Measurements from ENCODE around the gene GALK1.
A peak's percentile ranks its signal among the peaks of the same experiment; 100 is the strongest.

GALK1 gene

GRCh38 chr17:75749545-75750389 is 15.2 kb downstream of the GALK1 start:
- DNase-seq = peak; percentile 86

DNA sequence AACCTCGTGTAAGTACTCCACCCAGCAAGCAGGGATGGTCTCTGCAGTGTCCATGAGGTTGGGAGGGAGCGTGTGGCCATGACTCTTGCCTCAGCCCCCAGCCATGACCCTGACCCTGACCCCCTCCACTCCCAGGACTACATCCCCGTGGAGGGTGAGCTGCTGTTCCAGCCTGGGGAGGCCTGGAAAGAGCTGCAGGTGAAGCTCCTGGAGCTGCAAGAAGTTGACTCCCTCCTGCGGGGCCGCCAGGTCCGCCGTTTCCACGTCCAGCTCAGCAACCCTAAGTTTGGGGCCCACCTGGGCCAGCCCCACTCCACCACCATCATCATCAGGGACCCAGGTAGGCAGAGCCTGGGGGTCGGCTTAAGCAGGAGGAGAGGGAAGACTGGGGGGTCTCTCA is 16.3 kb downstream of the GALK1 start:
- DNase-seq = no peak

GRCh38 chr17:75743625-75744206 is 21.3 kb downstream of the GALK1 start:
- DNase-seq = no peak

GRCh38 chr17:75742337-75742736 is 22.7 kb downstream of the GALK1 start:
- no peak for DNase-seq

DNA sequence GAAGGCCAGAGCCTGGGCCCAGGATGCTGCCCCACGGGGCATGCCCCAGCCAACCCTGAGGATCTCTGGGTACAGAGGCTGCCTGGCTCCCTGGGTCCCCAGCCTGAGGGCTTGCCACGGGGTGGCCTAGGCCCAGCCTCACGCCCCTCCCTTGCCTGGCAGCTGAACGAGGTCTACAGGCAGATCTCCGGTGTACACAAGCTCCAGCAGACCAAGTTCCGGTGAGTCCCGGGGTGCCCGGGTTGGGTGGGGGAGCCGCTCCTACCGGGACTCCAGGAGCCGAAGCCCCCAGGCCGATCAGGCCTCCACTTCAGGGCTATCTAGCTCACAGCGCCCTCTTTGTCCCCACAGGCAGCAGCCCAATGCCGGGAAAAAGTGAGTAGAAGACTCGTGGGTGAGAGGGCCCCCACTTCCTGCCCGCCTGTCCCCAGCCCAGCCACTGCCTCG is 24.3 kb downstream of the GALK1 start:
- DNase-seq = no peak

DNA sequence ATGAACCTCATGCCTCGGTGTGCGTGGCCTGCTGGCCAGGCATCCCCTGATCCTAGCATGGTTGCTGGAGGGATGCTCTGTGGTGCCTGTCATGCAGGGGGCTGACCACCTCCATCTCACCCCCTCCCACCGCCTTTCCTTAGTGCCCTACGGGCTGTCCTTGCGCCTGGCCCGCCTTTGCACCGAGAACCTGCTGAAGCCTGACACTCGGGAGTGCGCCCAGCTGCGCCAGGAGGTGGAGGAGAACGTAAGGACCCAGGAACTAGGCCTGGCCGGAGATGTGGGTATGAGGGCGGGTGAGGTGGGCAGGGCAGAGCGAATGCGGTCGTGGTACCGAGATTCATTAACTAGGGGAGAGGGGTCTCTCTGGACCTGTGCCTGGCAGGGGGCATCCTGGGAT is 24.8 kb downstream of the GALK1 start:
- no peak for DNase-seq

DNA sequence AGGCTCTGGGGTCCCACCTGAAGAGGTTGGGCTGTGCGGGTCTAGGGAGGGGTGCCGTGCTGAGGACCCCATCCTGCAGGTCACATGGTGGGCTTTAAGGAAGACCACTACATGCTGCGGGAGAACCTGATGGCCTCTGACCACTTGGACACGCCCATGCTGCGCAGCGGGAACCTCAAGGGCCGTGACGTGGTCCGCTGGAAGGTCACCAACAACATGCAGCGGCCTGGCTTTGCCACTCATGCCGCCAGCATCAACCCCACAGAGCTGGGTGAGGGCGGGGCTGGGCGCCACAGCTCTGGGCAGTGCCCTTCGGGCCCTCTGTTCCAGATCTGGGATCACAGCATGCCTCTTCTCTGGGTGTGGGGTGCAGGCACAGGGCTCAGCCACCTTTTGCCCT is 25.2 kb downstream of the GALK1 start:
- no peak for DNase-seq

- no peak for DNase-seq
These were observed 25.8 kb downstream of the GALK1 start for GRCh38 chr17:75739174-75739573.

GRCh38 chr17:75738218-75738802 is 26.7 kb downstream of the GALK1 start:
- peak; percentile 22 for DNase-seq

GRCh38 chr17:75737133-75737962 is 27.6 kb downstream of the GALK1 start:
- no peak for DNase-seq

DNA sequence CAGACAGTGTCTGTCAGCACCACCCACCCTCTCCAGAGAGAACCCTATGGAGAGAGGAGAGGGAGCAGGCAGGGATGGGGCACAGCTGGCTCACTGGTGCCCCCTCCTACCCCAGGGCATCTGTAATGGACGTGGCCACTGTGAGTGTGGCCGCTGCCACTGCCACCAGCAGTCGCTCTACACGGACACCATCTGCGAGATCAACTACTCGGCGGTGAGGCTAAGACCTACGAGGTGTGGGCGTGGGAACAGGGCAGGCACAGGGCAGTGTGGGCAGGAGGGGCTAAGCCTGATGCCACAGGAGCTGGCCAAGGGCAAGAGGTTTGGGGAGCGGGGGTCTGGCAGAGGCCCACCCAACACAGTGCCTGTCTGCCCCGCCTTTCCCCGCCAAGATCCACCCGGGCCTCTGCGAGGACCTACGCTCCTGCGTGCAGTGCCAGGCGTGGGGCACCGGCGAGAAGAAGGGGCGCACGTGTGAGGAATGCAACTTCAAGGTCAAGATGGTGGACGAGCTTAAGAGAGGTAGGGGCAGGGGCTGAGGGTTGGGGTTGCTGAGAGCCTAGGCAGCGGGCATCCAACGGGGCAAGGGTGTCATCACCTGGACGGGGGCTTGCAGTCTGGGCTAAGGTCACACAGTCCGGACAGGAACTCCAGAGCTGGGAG is 28.7 kb downstream of the GALK1 start:
- DNase-seq = no peak

GRCh38 chr17:75734674-75735294 is 30.2 kb downstream of the GALK1 start:
- DNase-seq = no peak

- DNase-seq = no peak
These were observed 31.5 kb downstream of the GALK1 start for GRCh38 chr17:75733471-75733870.

DNA sequence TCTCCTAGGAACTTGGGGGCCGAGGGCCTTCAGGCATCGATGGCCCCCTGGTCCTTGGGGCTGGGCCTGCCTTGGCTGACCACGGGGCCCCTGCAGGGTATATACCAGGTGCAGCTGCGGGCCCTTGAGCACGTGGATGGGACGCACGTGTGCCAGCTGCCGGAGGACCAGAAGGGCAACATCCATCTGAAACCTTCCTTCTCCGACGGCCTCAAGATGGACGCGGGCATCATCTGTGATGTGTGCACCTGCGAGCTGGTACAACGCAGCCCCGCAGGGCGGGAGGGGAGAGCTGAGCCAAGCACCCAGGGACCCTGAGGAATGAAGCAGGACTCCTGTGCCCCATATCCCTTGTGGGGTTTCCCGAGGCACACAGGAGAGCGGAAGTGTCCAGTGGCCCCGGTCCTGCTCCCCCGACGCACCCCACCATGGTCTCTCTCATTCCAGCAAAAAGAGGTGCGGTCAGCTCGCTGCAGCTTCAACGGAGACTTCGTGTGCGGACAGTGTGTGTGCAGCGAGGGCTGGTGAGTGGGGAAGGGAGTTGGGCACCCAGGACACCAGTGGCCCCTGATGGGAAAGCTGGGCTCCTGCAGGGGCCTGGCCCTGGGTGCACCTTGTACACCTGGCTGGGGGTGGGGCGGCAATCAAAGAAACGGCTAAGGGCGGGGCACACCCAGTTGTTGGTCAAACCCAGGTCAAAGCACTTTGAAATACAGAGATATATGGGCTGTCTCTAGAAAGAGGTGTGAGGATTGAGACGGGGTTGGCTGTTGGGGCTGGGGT is 33.1 kb downstream of the GALK1 start:
- DNase-seq = no peak

GRCh38 chr17:75731086-75731715 is 33.8 kb downstream of the GALK1 start:
- no peak for DNase-seq

DNA sequence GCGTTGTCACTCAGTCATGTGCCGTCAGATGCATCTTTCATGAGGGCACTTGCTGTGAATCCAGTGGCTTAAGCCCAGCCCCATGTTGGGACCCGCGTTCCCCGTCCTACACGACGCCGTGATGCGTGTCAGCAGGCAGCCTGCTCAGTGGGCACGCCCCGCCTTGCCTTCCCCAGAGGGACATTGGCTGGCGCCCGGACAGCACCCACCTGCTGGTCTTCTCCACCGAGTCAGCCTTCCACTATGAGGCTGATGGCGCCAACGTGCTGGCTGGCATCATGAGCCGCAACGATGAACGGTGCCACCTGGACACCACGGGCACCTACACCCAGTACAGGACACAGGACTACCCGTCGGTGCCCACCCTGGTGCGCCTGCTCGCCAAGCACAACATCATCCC is 34.9 kb downstream of the GALK1 start:
- DNase-seq = no peak

DNA sequence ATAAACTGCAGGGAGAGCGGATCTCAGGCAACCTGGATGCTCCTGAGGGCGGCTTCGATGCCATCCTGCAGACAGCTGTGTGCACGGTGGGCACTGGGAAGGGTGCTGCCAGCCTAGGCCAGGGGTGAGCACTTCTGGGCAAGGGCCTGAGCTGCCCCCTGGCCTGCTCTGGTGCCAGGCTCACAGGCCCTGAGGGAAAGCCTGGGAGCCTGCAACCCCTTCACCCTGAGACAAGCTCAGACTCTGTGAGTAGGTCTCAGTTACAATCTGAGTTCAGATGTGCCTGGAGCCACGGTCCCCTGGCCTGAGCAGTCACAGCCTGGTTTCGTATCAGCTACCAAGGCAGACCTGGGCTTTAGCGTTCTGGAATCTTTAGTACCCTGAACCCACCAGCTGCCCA is 35.6 kb downstream of the GALK1 start:
- no peak for DNase-seq

GRCh38 chr17:75727391-75727790 is 37.6 kb downstream of the GALK1 start:
- no peak for DNase-seq

GRCh38 chr17:75725504-75725903 is 39.5 kb downstream of the GALK1 start:
- no peak for DNase-seq

Measured in midbrain (tissue), 1 donor.